HepG2 (cell line): ENCODE measurements around the gene STX1B. TPM values are rescaled to one million over a fixed set of nuclear protein-coding genes. Genes with fewer than 3 reads are reported as not detected.

Experiments
- CENPX ChIP-seq: sonication (generic); formaldehyde crosslinking; IDR thresholded peaks from 2 replicates; pipeline ENCODE4 v1.9.0; 2021; ENCODE audit warnings: mild to moderate bottlenecking, missing genetic modification reagents, moderate library complexity
- HDAC2 ChIP-seq: sonication (generic); formaldehyde crosslinking; IDR thresholded peaks from 2 replicates; pipeline ENCODE4 v1.4.0; 2020; ENCODE audit warnings: missing genetic modification reagents
- JUN ChIP-seq: sonication (generic); formaldehyde crosslinking; IDR thresholded peaks from 2 replicates; pipeline ENCODE4 v1.4.0; 2020; ENCODE audit warnings: mild to moderate bottlenecking, missing genetic modification reagents
- MIER2 ChIP-seq: IDR thresholded peaks from 2 replicates; pipeline ENCODE4 v1.6.1; 2016; ENCODE audit warnings: missing biosample characterization, missing genetic modification reagents
- NFYC ChIP-seq: IDR thresholded peaks from 2 replicates; pipeline ENCODE4 v1.6.1; 2016; ENCODE audit warnings: missing genetic modification reagents, missing compliant biosample characterization
- RARG ChIP-seq: sonication (generic); formaldehyde crosslinking; IDR thresholded peaks from 2 replicates; pipeline ENCODE4 v1.4.0; 2020; ENCODE audit warnings: low read depth, mild to moderate bottlenecking, missing genetic modification reagents
- SAP130 ChIP-seq: IDR thresholded peaks from 2 replicates; pipeline ENCODE4 v1.6.1; 2016; ENCODE audit warnings: low read depth
- SETDB1 ChIP-seq: sonication (generic); formaldehyde crosslinking; IDR thresholded peaks from 2 replicates; pipeline ENCODE4 v1.5.1; 2020; ENCODE audit warnings: missing genetic modification reagents, mild to moderate bottlenecking, borderline replicate concordance
- SP140L ChIP-seq: sonication (generic); formaldehyde crosslinking; IDR thresholded peaks from 2 replicates; pipeline ENCODE4 v1.4.0; 2020; ENCODE audit warnings: missing genetic modification reagents, borderline replicate concordance
- TEF ChIP-seq: sonication (generic); formaldehyde crosslinking; IDR thresholded peaks from 2 replicates; pipeline ENCODE4 v1.5.0; 2020; ENCODE audit warnings: missing genetic modification reagents
- ZBTB20 ChIP-seq: sonication (generic); formaldehyde crosslinking; IDR thresholded peaks from 2 replicates; pipeline ENCODE4 v1.8.1; 2023; ENCODE audit warnings: missing genetic modification reagents, low read depth, mild to moderate bottlenecking, borderline replicate concordance
- ZBTB7B ChIP-seq: sonication (generic); formaldehyde crosslinking; IDR thresholded peaks from 2 replicates; pipeline ENCODE4 v1.4.0; 2020; ENCODE audit warnings: missing genetic modification reagents
- ZFP1 ChIP-seq: IDR thresholded peaks from 2 replicates; pipeline ENCODE4 v1.6.1; 2016
- ZKSCAN5 ChIP-seq: sonication (generic); formaldehyde crosslinking; IDR thresholded peaks from 2 replicates; pipeline ENCODE4 v1.5.1; 2020; ENCODE audit warnings: mild to moderate bottlenecking, missing genetic modification reagents
- ZNF10 ChIP-seq: sonication (generic); formaldehyde crosslinking; IDR thresholded peaks from 2 replicates; pipeline ENCODE4 v1.4.0; 2020; ENCODE audit warnings: mild to moderate bottlenecking, low read depth, missing genetic modification reagents, borderline replicate concordance
- ZNF530 ChIP-seq: sonication (generic); formaldehyde crosslinking; IDR thresholded peaks from 2 replicates; pipeline ENCODE4 v1.5.0; 2020; ENCODE audit warnings: low read depth, mild to moderate bottlenecking, missing genetic modification reagents
- ZNF598 ChIP-seq: sonication (generic); formaldehyde crosslinking; IDR thresholded peaks from 2 replicates; pipeline ENCODE4 v1.5.1; 2020; ENCODE audit warnings: mild to moderate bottlenecking, missing genetic modification reagents, borderline replicate concordance
- ZNF850 ChIP-seq: sonication (generic); formaldehyde crosslinking; conservative IDR thresholded peaks from 2 replicates; pipeline ENCODE4 v1.9.0; 2021; ENCODE audit warnings: mild to moderate bottlenecking, missing genetic modification reagents
- ZNF891 ChIP-seq: sonication (generic); formaldehyde crosslinking; IDR thresholded peaks from 2 replicates; pipeline ENCODE4 v1.5.0; 2020; ENCODE audit warnings: mild to moderate bottlenecking, missing genetic modification reagents
- polyA plus RNA-seq, 8 experiments: library from polyadenylated mRNA; depleted of rRNA in 3 of 8; stranded (reverse) in 7 of 8; unstranded in 1 of 8; fragments of >200 nt; fragmentation: Illumina TruSeq in 4 of 8; extraction: Trizol in 4 of 8; gene quantifications; 2 replicates each; pipeline versions ENCODE4 v1.2.1 to v1.2.3, GENCODE V29; 2011 to 2016; ENCODE audit warnings: low read depth in 4 of 8, missing spikeins in 1 of 8, mixed read lengths in 1 of 8; ENCODE audit not compliant: insufficient read depth in 1 of 8
- total RNA-seq, 5 experiments: library from RNA; depleted of rRNA; stranded (reverse); fragments of >200 nt; fragmentation: Illumina TruSeq; extraction: Trizol; gene quantifications; 2 replicates each; pipeline ENCODE4 v1.2.3, GENCODE V29; 2016; ENCODE audit warnings: low read depth in 1 of 5
- TF ChIP-seq, protein P1 (sequence below): sonication (generic); formaldehyde crosslinking; IDR thresholded peaks from 2 replicates; pipeline ENCODE4 v1.4.0; 2020; ENCODE audit warnings: missing genetic modification reagents

Gene STX1B
- total and polyA plus RNA-seq, 2 of the 13 experiments (the other 11 are each of a cell fraction or from before 2014, with no cell fraction given): 2.1 to 3.0 TPM

- TF ChIP-seq ZNF850 (CRISPR knock-in tag) (no peak), NFYC (CRISPR knock-in tag) (no peak), JUN (CRISPR knock-in tag) (peak; percentile 54; the same call in 1 of the 2 replicates), ZNF598 (CRISPR knock-in tag) (peak; percentile 26; the same call in 1 of the 2 replicates), SETDB1 (CRISPR knock-in tag) (no peak), ZNF10 (CRISPR knock-in tag) (no peak), ZNF530 (CRISPR knock-in tag) (0 out of 2 replicates have a peak, but pooled peaks have one; percentile 39), TEF (CRISPR knock-in tag) (no peak), HDAC2 (CRISPR knock-in tag) (peak; percentile 86), ZBTB20 (CRISPR knock-in tag) (0 out of 2 replicates have a peak, but pooled peaks have one; percentile 68), RARG (CRISPR knock-in tag) (no peak), ZBTB7B (CRISPR knock-in tag) (peak; percentile 47; the same call in 1 of the 2 replicates), ZNF891 (CRISPR knock-in tag) (no peak), ZKSCAN5 (no peak), CENPX (0 out of 2 replicates have a peak, but pooled peaks have one; percentile 76), SAP130 (CRISPR knock-in tag) (peak; percentile 85), SP140L (CRISPR knock-in tag) (peak; percentile 37; the same call in 1 of the 2 replicates), MIER2 (CRISPR knock-in tag) (0 out of 2 replicates have a peak, but pooled peaks have one; percentile 28), ZFP1 (0 out of 2 replicates have a peak, but pooled peaks have one; percentile 35)
- TF ChIP-seq, protein P1, sequence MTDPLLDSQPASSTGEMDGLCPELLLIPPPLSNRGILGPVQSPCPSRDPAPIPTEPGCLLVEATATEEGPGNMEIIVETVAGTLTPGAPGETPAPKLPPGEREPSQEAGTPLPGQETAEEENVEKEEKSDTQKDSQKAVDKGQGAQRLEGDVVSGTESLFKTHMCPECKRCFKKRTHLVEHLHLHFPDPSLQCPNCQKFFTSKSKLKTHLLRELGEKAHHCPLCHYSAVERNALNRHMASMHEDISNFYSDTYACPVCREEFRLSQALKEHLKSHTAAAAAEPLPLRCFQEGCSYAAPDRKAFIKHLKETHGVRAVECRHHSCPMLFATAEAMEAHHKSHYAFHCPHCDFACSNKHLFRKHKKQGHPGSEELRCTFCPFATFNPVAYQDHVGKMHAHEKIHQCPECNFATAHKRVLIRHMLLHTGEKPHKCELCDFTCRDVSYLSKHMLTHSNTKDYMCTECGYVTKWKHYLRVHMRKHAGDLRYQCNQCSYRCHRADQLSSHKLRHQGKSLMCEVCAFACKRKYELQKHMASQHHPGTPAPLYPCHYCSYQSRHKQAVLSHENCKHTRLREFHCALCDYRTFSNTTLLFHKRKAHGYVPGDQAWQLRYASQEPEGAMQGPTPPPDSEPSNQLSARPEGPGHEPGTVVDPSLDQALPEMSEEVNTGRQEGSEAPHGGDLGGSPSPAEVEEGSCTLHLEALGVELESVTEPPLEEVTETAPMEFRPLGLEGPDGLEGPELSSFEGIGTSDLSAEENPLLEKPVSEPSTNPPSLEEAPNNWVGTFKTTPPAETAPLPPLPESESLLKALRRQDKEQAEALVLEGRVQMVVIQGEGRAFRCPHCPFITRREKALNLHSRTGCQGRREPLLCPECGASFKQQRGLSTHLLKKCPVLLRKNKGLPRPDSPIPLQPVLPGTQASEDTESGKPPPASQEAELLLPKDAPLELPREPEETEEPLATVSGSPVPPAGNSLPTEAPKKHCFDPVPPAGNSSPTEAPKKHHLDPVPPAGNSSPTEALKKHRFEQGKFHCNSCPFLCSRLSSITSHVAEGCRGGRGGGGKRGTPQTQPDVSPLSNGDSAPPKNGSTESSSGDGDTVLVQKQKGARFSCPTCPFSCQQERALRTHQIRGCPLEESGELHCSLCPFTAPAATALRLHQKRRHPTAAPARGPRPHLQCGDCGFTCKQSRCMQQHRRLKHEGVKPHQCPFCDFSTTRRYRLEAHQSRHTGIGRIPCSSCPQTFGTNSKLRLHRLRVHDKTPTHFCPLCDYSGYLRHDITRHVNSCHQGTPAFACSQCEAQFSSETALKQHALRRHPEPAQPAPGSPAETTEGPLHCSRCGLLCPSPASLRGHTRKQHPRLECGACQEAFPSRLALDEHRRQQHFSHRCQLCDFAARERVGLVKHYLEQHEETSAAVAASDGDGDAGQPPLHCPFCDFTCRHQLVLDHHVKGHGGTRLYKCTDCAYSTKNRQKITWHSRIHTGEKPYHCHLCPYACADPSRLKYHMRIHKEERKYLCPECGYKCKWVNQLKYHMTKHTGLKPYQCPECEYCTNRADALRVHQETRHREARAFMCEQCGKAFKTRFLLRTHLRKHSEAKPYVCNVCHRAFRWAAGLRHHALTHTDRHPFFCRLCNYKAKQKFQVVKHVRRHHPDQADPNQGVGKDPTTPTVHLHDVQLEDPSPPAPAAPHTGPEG (CRISPR knock-in tag): no peak
Measured at GRCh38 chr16:30998852-30999761, 11.3 kb downstream of the STX1B start (continued).
